Esophagus muscularis mucosa (tissue), 4 donors: ENCODE measurements around the gene CNTN5. TPM values are rescaled to one million over a fixed set of nuclear protein-coding genes. Genes with fewer than 3 reads are reported as not detected.

ENCODE experiments used
- DNase-seq: peaks from one replicate; pipeline ENCODE4 v3.0.0-alpha.2; 2017; ENCODE audit errors: extremely low spot score
- H3K27ac ChIP-seq, 4 donors: fragments of 200-600 bp; sonication (generic); replicated peaks in 1 of 4; 1 replicate in 3 of 4; 2 replicates in 1 of 4; pipeline ENCODE4 v1.5.1; 2016 to 2019; ENCODE audit warnings: mild to moderate bottlenecking in 1 of 4
- H3K27me3 ChIP-seq, 4 donors: fragments of 200-600 bp; sonication (generic); one replicate each; pipeline versions ENCODE4 v1.5.1 to v1.6.0; 2016 to 2019
- H3K36me3 ChIP-seq, 4 donors: fragments of 200-600 bp; sonication (generic); one replicate each; pipeline ENCODE4 v1.5.1; 2016 to 2019
- H3K4me1 ChIP-seq, 4 donors: fragments of 200-600 bp; sonication (generic); one replicate each; pipeline ENCODE4 v1.5.1; 2016 to 2019
- H3K4me3 ChIP-seq, 4 donors: fragments of 200-600 bp; sonication (generic); 1 replicate in 2 of 4; 2 replicates in 2 of 4; pipeline ENCODE4 v1.5.1; 2016 to 2019; ENCODE audit warnings: mild to moderate bottlenecking in 4 of 4, moderate library complexity in 1 of 4
- H3K9me3 ChIP-seq, 4 donors: fragments of 200-600 bp; sonication (generic); 1 replicate in 3 of 4; 2 replicates in 1 of 4; pipeline ENCODE4 v1.5.1; 2016 to 2019
- EP300 ChIP-seq: sonication (generic); formaldehyde crosslinking; IDR thresholded peaks from one replicate; pipeline ENCODE4 v1.6.1; 2017; ENCODE audit warnings: antibody characterized with exemption
- POLR2A ChIP-seq: fragments of 450-650 bp; IDR thresholded peaks from one replicate; pipeline ENCODE4 v1.6.1; 2017; ENCODE audit warnings: antibody characterized with exemption, moderate library complexity, mild to moderate bottlenecking, low read depth
- POLR2AphosphoS5 ChIP-seq, 2 donors: sonication (generic); formaldehyde crosslinking; IDR thresholded peaks; one replicate each; pipeline ENCODE4 v1.6.1; 2017; ENCODE audit warnings: antibody characterized with exemption in 2 of 2
- WGBS: methylation state at CpG from one replicate; pipeline ENCODE4 v1.1.5; 2018; 5-methylcytosine and 5-hydroxymethylcytosine counted together
- intact Hi-C: fragments of 100-400 bp; cut with DNase I; formaldehyde crosslinking; loops from one replicate; pipeline ENCODE4 v1.15.1; 2023
- total RNA-seq, 4 donors: library from RNA; depleted of rRNA; stranded (reverse); fragments of >200 nt; gene quantifications; one replicate each; pipeline versions ENCODE4 v1.1.0 to v1.2.1, GENCODE V29; 2016
- TF ChIP-seq, protein P1 (sequence below), 3 experiments: fragments of 200-600 bp in 2 of 3; fragments of 450-650 bp in 1 of 3; sonication (generic) in 2 of 3; IDR thresholded peaks; one replicate each; pipeline ENCODE4 v1.5.1; 2017 to 2019; ENCODE audit warnings: antibody characterized with exemption in 3 of 3, mild to moderate bottlenecking in 2 of 3, moderate library complexity in 1 of 3

CNTN5 gene
- total RNA-seq, 4 donors from 2014 or later: 0.06 TPM; not detected in 3

DNA sequence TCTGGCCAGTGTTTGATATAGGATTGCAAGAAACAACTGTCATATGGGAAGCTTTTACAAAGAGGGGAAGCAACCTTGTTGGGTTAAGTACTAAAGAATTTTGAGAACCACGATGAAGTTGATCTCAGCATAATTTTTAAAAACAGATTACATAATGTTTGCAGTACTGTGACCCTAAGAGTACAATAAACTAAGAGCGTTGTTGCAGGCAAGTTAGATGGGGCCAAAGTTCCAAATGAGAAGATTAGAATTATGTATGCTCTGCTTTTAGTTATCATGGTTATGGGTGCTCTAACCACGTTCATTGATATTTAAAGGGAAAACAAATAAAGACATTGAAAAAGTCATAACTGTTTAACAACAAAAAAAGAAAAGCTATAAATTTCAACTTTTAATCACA is 177.5 kb downstream of the CNTN5 start:
- no peaks in the 10 kb centered on the region for H3K4me1 ChIP-seq
- H3K27ac ChIP-seq: no peak overlapping the region
- intact Hi-C loops: no loop called here
- WGBS: 62% methylated on average over 3 of the region's 3 CpGs
- H3K4me3 ChIP-seq: no peak overlapping the region
- no peaks in the 10 kb centered on the region for H3K9me3 ChIP-seq
- H3K27me3 ChIP-seq: no peaks in the 10 kb centered on the region
- TF ChIP-seq, protein P1, sequence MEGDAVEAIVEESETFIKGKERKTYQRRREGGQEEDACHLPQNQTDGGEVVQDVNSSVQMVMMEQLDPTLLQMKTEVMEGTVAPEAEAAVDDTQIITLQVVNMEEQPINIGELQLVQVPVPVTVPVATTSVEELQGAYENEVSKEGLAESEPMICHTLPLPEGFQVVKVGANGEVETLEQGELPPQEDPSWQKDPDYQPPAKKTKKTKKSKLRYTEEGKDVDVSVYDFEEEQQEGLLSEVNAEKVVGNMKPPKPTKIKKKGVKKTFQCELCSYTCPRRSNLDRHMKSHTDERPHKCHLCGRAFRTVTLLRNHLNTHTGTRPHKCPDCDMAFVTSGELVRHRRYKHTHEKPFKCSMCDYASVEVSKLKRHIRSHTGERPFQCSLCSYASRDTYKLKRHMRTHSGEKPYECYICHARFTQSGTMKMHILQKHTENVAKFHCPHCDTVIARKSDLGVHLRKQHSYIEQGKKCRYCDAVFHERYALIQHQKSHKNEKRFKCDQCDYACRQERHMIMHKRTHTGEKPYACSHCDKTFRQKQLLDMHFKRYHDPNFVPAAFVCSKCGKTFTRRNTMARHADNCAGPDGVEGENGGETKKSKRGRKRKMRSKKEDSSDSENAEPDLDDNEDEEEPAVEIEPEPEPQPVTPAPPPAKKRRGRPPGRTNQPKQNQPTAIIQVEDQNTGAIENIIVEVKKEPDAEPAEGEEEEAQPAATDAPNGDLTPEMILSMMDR (IDR thresholded peaks at IDR 0.05): no peak
- TF ChIP-seq POLR2A (no peak), POLR2AphosphoS5 (IDR thresholded peaks at IDR 0.05) (no peak), EP300 (no peak)
- H3K36me3 ChIP-seq: no peaks in the 10 kb centered on the region
- DNase-seq: no peak

DNA sequence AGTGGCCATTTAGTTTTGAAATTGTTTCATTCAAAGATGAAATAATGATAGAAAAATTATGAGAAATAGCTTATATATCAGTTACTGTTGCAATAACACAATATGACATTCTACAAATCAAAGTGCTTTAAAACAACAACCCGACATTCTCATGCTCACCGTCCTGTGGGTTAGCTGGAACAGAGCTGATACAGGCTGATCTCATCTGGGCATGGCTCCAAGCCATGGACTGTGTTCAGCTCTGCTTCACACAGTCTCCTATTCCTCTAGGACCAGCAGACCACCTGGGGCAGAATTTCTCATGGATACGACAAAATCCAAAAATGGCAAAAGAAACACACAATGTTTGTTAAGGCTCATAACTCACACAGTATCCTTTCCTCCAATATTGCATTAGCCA is 178.6 kb downstream of the CNTN5 start:
- Histone ChIP-seq H3K27me3 (no peaks in the 10 kb centered on the region), H3K27ac (no peak overlapping the region), H3K9me3 (no peaks in the 10 kb centered on the region), H3K4me3 (no peak overlapping the region), H3K4me1 (no peaks in the 10 kb centered on the region), H3K36me3 (no peaks in the 10 kb centered on the region)
- no peak for DNase-seq
- no peak for TF ChIP-seq EP300
- TF ChIP-seq POLR2AphosphoS5 (IDR thresholded peaks at IDR 0.05): no peak
- 30% methylated on average over 3 of the region's 3 CpGs for WGBS
- intact Hi-C loops: no loop called here

DNA sequence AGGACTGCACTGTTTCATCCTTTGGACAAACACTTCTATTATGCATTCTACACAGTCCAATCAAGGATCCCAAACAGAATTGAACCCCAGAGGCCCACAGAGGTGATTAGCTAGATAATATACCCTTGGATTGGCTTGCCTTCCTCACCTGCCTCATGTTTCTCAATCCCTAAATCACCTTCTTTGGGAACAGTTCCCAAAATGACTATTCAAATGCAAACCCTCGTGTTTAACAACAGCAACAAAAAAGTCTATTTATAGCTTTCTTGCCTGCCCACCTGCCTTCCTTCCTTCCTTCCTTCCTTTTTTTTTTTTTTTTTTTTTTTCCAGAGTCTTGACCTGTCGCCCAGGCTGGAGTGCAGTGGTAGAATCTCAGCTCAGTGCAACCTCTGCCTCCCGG is 180.0 kb downstream of the CNTN5 start:
- H3K36me3 ChIP-seq: no peaks in the 10 kb centered on the region
- TF ChIP-seq POLR2A: no peak
- no peak for TF ChIP-seq EP300
- TF ChIP-seq POLR2AphosphoS5 (IDR thresholded peaks at IDR 0.05): no peak
- TF ChIP-seq, protein P1 (IDR thresholded peaks at IDR 0.05): no peak
- WGBS: 83% methylated on average over 3 of the region's 3 CpGs
- no peaks in the 10 kb centered on the region for H3K4me1 ChIP-seq
- DNase-seq: no peak
- no peaks in the 10 kb centered on the region for H3K27me3 ChIP-seq
- intact Hi-C loops: no loop called here
- no peaks in the 10 kb centered on the region for H3K9me3 ChIP-seq
- H3K4me3 ChIP-seq: no peak overlapping the region
- H3K27ac ChIP-seq: no peak overlapping the region

DNA sequence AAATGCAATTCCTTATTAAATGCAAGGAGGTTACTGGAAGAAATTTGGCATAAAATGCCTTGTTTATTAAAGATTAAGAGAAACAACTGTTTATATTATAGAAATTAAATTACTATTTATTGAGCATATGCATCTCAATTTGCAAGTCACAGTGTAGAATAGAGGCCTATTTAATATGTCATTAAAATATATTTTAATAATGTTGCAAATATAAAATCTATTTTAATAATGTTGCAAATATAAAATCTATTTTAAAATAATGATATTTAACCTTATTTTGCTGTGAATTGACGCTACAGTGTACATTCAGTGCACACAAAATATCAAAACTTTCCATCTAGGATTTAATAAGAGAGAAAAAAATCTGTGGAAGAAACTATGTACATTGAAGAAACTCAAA is 188.1 kb downstream of the CNTN5 start:
- TF ChIP-seq, protein P1 (IDR thresholded peaks at IDR 0.05): no peak
- TF ChIP-seq POLR2AphosphoS5 (IDR thresholded peaks at IDR 0.05) (no peak), EP300 (no peak), POLR2A (no peak)
- DNase-seq: no peak

DNA sequence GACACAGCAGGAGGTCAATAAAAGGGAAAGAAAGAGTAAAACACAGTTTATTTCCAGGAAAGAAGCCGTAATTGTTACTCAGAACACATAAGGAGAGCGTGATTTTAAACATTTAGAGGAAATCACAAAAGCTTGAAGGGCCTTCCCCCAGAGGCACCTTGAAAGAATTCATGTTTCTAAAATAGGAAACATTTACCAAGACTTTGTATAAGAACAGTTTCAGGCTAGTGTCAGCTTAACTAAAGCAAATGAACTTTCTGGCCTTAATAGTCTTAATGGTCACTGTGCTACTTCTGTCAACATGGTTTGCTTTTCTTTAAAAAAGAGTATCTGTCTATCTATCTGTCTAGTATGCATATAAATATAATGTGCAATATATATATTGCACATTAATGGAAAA is 208.8 kb downstream of the CNTN5 start:
- Histone ChIP-seq H3K4me1 (no peaks in the 10 kb centered on the region), H3K27me3 (no peaks in the 10 kb centered on the region), H3K4me3 (no peak overlapping the region), H3K36me3 (no peaks in the 10 kb centered on the region), H3K9me3 (no peaks in the 10 kb centered on the region), H3K27ac (no peak overlapping the region)
- 57% methylated on average over 2 of the region's 2 CpGs for WGBS
- TF ChIP-seq POLR2AphosphoS5 (IDR thresholded peaks at IDR 0.05) (no peak), POLR2A (no peak), EP300 (no peak)
- TF ChIP-seq, protein P1 (IDR thresholded peaks at IDR 0.05): no peak
- DNase-seq: no peak
- intact Hi-C loops: no loop called here

More for the DNA sequence above, 188.1 kb downstream of the CNTN5 start:
- Histone ChIP-seq H3K27ac (no peak overlapping the region), H3K4me1 (no peaks in the 10 kb centered on the region), H3K4me3 (no peak overlapping the region), H3K9me3 (no peaks in the 10 kb centered on the region), H3K36me3 (no peaks in the 10 kb centered on the region), H3K27me3 (no peaks in the 10 kb centered on the region)
- WGBS: 88% methylated on average over 1 of the region's 1 CpG
- intact Hi-C loops: no loop called here
